ENCODE data around the gene UQCRC1.
A peak's percentile ranks its signal among the peaks of the same experiment; 100 is the strongest.

Gene UQCRC1

DNA sequence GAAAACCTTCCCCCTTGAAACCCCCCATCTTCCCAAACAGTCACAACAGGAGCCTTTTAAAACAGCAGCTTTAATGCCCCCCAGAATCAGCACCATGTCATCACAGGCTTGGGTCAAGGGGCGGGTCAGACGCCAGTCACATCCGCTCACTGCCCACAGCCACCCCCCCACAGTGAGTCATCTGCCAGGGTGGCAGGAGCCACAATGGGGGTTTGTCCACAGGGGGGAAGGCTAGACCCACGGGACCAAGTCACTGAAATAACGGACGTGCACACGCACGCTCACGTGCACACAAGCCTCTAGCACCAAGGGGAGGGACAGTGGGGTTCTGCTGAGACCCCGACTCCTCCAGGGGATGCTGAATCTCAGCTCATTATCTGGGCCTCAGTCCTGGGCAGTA is 45.4 kb downstream of the UQCRC1 start (continued):
- TF ChIP-seq ZNF626 (tag by site-specific recombination; IDR thresholded peaks at IDR 0.05), result no peak
- peak; percentile 31; the same call in 1 of the 2 replicates for TF ChIP-seq GLIS1 (tag by site-specific recombination; IDR thresholded peaks at IDR 0.05)
- TF ChIP-seq HOXC10 (CRISPR knock-in tag; IDR thresholded peaks at IDR 0.05), result no peak
- no peak for TF ChIP-seq SALL2 (tag by site-specific recombination; IDR thresholded peaks at IDR 0.05; ENCODE audit: borderline replicate concordance)
- TF ChIP-seq ZBTB17 (tag by site-specific recombination; IDR thresholded peaks at IDR 0.05), result no peak
- TF ChIP-seq PRDM10 (tag by site-specific recombination; IDR thresholded peaks at IDR 0.05), result 0 out of 2 replicates have a peak, but pooled peaks have one; percentile 45
- peak; percentile 5; the same call in 1 of the 2 replicates for TF ChIP-seq ZIC2 (tag by site-specific recombination; IDR thresholded peaks at IDR 0.05)

DNA sequence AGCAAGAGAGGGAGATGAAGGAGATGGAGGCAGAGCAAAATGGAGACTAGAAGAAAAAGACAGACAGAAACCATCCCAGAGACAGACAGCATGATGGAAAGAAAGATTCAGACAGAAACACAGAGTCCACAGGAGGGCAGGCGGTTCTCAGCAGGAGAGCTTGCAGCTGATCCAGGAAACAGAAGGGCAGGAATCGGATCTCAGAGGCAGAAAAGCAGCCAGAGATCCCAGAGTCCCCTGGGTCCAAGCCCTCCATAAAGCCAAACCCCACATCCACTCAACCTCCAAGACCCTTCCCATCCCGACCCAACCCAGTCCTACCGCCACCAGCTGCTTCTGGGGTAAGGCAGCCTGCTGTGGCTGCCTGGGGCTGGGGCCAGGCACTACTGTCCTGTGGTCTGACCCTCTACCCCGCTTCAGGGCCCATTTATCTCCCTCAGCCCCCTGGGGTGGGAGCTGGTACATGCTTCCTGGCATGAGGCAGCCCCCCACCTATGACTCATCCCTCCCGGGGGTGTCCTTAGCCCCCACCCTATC is 46.0 kb downstream of the UQCRC1 start, which contains the start of gene UCN2:
UCN2 (minus strand) TSS at position 400 of the 537 bp plus-strand sequence. CDS start 657 bp downstream, outside the sequence.
- CTCF ChIA-PET, result interaction anchor here (1.2 kb wide), 1 partner anchor 127 kb away, joined by 5 read pairs; no protein-coding TSS in a partner anchor
- no peak within 1 kb of the TSS for H3K27ac ChIP-seq (ENCODE audit: extremely low read depth, low read depth, low read length)
- H3K9me3 ChIP-seq (ENCODE audit: control insufficient read depth, insufficient read depth, low read depth, low read length), result no peaks in the 10 kb centered on the region
- no peaks in the 10 kb centered on the region for H3K36me3 ChIP-seq (ENCODE audit: control insufficient read depth in 2 of 2, insufficient read depth in 1 of 2, low read length in 2 of 2)
- H3K4me3 ChIP-seq (ENCODE audit: low read depth, low read length), result no peak within 1 kb of the TSS
- H3K4me1 ChIP-seq (ENCODE audit: control insufficient read depth, insufficient read depth, low read length), result no peaks in the 10 kb centered on the region
- POLR2A ChIA-PET, result no interaction called here
- no peak for TF ChIP-seq BCL6B (tag by site-specific recombination; IDR thresholded peaks at IDR 0.05)
- no peak for TF ChIP-seq ZNF639 (tag by site-specific recombination; IDR thresholded peaks at IDR 0.05)
- TF ChIP-seq, protein P1, sequence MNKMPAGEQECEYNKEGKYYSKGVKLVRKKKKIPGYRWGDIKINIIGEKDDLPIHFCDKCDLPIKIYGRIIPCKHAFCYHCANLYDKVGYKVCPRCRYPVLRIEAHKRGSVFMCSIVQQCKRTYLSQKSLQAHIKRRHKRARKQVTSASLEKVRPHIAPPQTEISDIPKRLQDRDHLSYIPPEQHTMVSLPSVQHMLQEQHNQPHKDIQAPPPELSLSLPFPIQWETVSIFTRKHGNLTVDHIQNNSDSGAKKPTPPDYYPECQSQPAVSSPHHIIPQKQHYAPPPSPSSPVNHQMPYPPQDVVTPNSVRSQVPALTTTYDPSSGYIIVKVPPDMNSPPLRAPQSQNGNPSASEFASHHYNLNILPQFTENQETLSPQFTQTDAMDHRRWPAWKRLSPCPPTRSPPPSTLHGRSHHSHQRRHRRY (tag by site-specific recombination; IDR thresholded peaks at IDR 0.05), result no peak
- no peak for TF ChIP-seq TRIM28 (IDR thresholded peaks at IDR 0.05; ENCODE audit: borderline replicate concordance, low read length)
- peak; percentile 84 for TF ChIP-seq ZIC2 (tag by site-specific recombination; IDR thresholded peaks at IDR 0.05)
- TF ChIP-seq ZBTB10 (tag by site-specific recombination; IDR thresholded peaks at IDR 0.05), result no peak
- TF ChIP-seq PATZ1 (tag by site-specific recombination; IDR thresholded peaks at IDR 0.05), result 0 out of 2 replicates have a peak, but pooled peaks have one; percentile 45
- peak; percentile 58; the same call in 1 of the 2 replicates for TF ChIP-seq ZNF366 (tag by site-specific recombination; conservative IDR thresholded peaks at IDR 0.05)
- TF ChIP-seq ZNF433 (tag by site-specific recombination; IDR thresholded peaks at IDR 0.05; ENCODE audit: low read depth), result no peak
- TF ChIP-seq, protein P2, sequence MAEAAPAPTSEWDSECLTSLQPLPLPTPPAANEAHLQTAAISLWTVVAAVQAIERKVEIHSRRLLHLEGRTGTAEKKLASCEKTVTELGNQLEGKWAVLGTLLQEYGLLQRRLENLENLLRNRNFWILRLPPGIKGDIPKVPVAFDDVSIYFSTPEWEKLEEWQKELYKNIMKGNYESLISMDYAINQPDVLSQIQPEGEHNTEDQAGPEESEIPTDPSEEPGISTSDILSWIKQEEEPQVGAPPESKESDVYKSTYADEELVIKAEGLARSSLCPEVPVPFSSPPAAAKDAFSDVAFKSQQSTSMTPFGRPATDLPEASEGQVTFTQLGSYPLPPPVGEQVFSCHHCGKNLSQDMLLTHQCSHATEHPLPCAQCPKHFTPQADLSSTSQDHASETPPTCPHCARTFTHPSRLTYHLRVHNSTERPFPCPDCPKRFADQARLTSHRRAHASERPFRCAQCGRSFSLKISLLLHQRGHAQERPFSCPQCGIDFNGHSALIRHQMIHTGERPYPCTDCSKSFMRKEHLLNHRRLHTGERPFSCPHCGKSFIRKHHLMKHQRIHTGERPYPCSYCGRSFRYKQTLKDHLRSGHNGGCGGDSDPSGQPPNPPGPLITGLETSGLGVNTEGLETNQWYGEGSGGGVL (tag by site-specific recombination; IDR thresholded peaks at IDR 0.05), result peak; percentile 69
- no peak for TF ChIP-seq PRDM1 (tag by site-specific recombination; IDR thresholded peaks at IDR 0.05)
- TF ChIP-seq, protein P3, sequence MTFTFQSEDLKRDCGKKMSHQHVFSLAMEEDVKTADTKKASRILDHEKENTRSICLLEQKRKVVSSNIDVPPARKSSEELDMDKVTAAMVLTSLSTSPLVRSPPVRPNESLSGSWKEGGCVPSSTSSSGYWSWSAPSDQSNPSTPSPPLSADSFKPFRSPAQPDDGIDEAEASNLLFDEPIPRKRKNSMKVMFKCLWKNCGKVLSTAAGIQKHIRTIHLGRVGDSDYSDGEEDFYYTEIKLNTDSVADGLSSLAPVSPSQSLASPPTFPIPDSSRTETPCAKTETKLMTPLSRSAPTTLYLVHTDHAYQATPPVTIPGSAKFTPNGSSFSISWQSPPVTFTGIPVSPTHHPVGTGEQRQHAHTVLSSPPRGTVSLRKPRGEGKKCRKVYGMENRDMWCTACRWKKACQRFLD (tag by site-specific recombination; IDR thresholded peaks at IDR 0.05), result no peak
- TF ChIP-seq ZBTB17 (tag by site-specific recombination; IDR thresholded peaks at IDR 0.05), result peak; percentile 91
- TF ChIP-seq GLIS1 (tag by site-specific recombination; IDR thresholded peaks at IDR 0.05), result peak; percentile 96
